Endothelial cell of umbilical vein (primary cell): ENCODE results near the gene TCF23. TPM values are rescaled to one million over a fixed set of nuclear protein-coding genes. Genes with fewer than 3 reads are reported as not detected.

Source experiments
- BruUV-seq: library from RNA; stranded (reverse); fragments of 400-500 nt; replicated peaks from 2 replicates; lab custom pipeline; 2021; lab: Mats Ljungman, UMichigan
- CTCF ChIA-PET: fragments of 300-600, 350-600 bp; sonication (Branson Sonifier 250); formaldehyde crosslinking; loops from one replicate; lab custom pipeline; 2021; ENCODE audit warnings: antibody characterized with exemption, inconsistent platforms; lab: Charles Lee
- POLR2A ChIA-PET: fragments of 300-600, 350-600 bp; sonication (Branson Sonifier 250); formaldehyde crosslinking; loops from one replicate; lab custom pipeline; 2021; ENCODE audit warnings: antibody characterized with exemption, inconsistent platforms; lab: Charles Lee
- DNase-seq: peaks from one replicate; pipeline ENCODE4 v3.0.0-alpha.2; 2011; ENCODE audit warnings: low read depth, low spot score
- FAIRE-seq: peaks from 2 replicates; lab custom pipeline; 2011; peaks lifted over from hg19 to GRCh38; lab: Jason Lieb, UNC
- H2AFZ ChIP-seq: 2 replicates; pipeline ENCODE4 v1.6.0; 2012; ENCODE audit warnings: low read depth, low read length, control low read depth, inconsistent platforms
- H3K27ac ChIP-seq: 2 replicates; pipeline ENCODE4 v1.5.1; 2011; ENCODE audit warnings: low read depth, mild to moderate bottlenecking, control low read depth, low read length, moderate library complexity; ENCODE audit not compliant: insufficient read depth
- H3K27me3 ChIP-seq, 2 experiments: 2 replicates each; pipeline versions ENCODE4 v1.6.0 to v1.6.1; 2011; ENCODE audit warnings: low read length in 2 of 2, mixed read lengths in 1 of 2; ENCODE audit not compliant: control insufficient read depth in 2 of 2, insufficient read depth in 2 of 2
- H3K36me3 ChIP-seq, 2 experiments: 2 replicates in 1 of 2; 3 replicates in 1 of 2; pipeline ENCODE4 v1.5.1; 2011; ENCODE audit warnings: low read length in 2 of 2, mild to moderate bottlenecking in 1 of 2, moderate library complexity in 1 of 2; ENCODE audit not compliant: control insufficient read depth in 2 of 2, insufficient read depth in 2 of 2; ENCODE audit errors: extremely low read depth in 1 of 2
- H3K4me1 ChIP-seq: 3 replicates; pipeline ENCODE4 v1.5.1; 2011; ENCODE audit warnings: mild to moderate bottlenecking, low read length; ENCODE audit not compliant: control insufficient read depth, insufficient read depth; ENCODE audit errors: extremely low read depth
- H3K4me2 ChIP-seq: 2 replicates; pipeline ENCODE4 v1.6.1; 2011; ENCODE audit warnings: low read length, control low read depth, mixed read lengths; ENCODE audit not compliant: insufficient read depth
- H3K4me3 ChIP-seq, 3 experiments: fragments of 200-600 bp in 1 of 3; sonication (generic), shearing (Covaris generic) in 1 of 3; replicated peaks in 1 of 3; 2 replicates each; pipeline ENCODE4 v1.5.1; 2011 to 2016; ENCODE audit warnings: control low read depth in 3 of 3, low read length in 3 of 3, mild to moderate bottlenecking in 2 of 3, inconsistent platforms in 1 of 3, low read depth in 1 of 3, moderate library complexity in 1 of 3; ENCODE audit not compliant: insufficient read depth in 1 of 3
- H3K79me2 ChIP-seq: 2 replicates; pipeline ENCODE4 v1.6.0; 2012; ENCODE audit warnings: low read length, inconsistent platforms; ENCODE audit not compliant: control insufficient read depth, insufficient read depth
- H3K9ac ChIP-seq: replicated peaks from 2 replicates; pipeline ENCODE3; 2011; ENCODE audit warnings: low read length, control low read depth; ENCODE audit not compliant: insufficient read depth; ENCODE audit errors: extremely low read depth
- H3K9me1 ChIP-seq: replicated peaks from 3 replicates; pipeline ENCODE4 v1.6.0; 2011; ENCODE audit warnings: mild to moderate bottlenecking, low read length; ENCODE audit not compliant: control insufficient read depth, insufficient read depth; ENCODE audit errors: extremely low read depth
- H3K9me3 ChIP-seq: replicated peaks from 2 replicates; pipeline ENCODE4 v1.5.1; 2012; ENCODE audit warnings: low read length, inconsistent platforms; ENCODE audit not compliant: control insufficient read depth, insufficient read depth
- H4K20me1 ChIP-seq: replicated peaks from 2 replicates; pipeline ENCODE3; 2011; ENCODE audit warnings: mild to moderate bottlenecking, low read length; ENCODE audit not compliant: control insufficient read depth, insufficient read depth; ENCODE audit errors: extremely low read depth
- CTCF ChIP-seq, 2 donors: IDR thresholded peaks; 1 replicate in 1 of 2; 2 replicates in 1 of 2; pipeline ENCODE4 v1.5.1; 2011; ENCODE audit warnings: low read length in 2 of 2, mild to moderate bottlenecking in 2 of 2, moderate library complexity in 2 of 2, control low read depth in 1 of 2, inconsistent platforms in 1 of 2, low read depth in 1 of 2; ENCODE audit not compliant: insufficient read depth in 1 of 2; ENCODE audit errors: extremely low read depth in 1 of 2
- EZH2 ChIP-seq: IDR thresholded peaks from 2 replicates; pipeline ENCODE4 v1.6.1; 2012; ENCODE audit warnings: borderline replicate concordance, low read depth, mild to moderate bottlenecking, moderate library complexity, low read length, inconsistent platforms; ENCODE audit not compliant: severe bottlenecking
- FOS ChIP-seq: IDR thresholded peaks from 2 replicates; pipeline ENCODE4 v1.6.1; 2011; ENCODE audit warnings: mild to moderate bottlenecking, low read length, moderate library complexity, borderline replicate concordance; ENCODE audit not compliant: insufficient read depth
- GATA2 ChIP-seq: IDR thresholded peaks from 2 replicates; pipeline ENCODE4 v1.7.0; 2011; ENCODE audit warnings: low read depth, mild to moderate bottlenecking, moderate library complexity, mixed read lengths, low read length; ENCODE audit not compliant: insufficient read length, insufficient read depth
- JUN ChIP-seq: IDR thresholded peaks from 2 replicates; pipeline ENCODE4 v1.6.1; 2011; ENCODE audit warnings: borderline replicate concordance, low read depth; ENCODE audit not compliant: insufficient read length, insufficient read depth
- MAX ChIP-seq: IDR thresholded peaks from 2 replicates; pipeline ENCODE4 v1.6.1; 2011; ENCODE audit not compliant: insufficient read depth, insufficient read length
- MYC ChIP-seq: IDR thresholded peaks from one replicate; pipeline ENCODE4 v1.6.1; 2011; ENCODE audit warnings: mild to moderate bottlenecking, low read depth, low read length
- POLR2A ChIP-seq: IDR thresholded peaks from 2 replicates; pipeline ENCODE4 v1.6.1; 2012; ENCODE audit warnings: low read depth, mild to moderate bottlenecking, control low read depth, low read length
- POLR2AphosphoS5 ChIP-seq: IDR thresholded peaks from 2 replicates; pipeline ENCODE4 v1.6.1; 2012; ENCODE audit warnings: low read depth, mild to moderate bottlenecking, control low read depth, low read length, moderate library complexity; ENCODE audit not compliant: insufficient read depth
- dilution Hi-C: fragments of 300-500 bp; cut with MboI; formaldehyde crosslinking; loops from one replicate; pipeline ENCODE4 v1.15.0; 2019; ENCODE audit warnings: low sequenced_read_pairs; ENCODE audit not compliant: extremely low pct_ligation_motif_present
- intact Hi-C: fragments of 100-400 bp; cut with micrococcal nuclease; formaldehyde crosslinking; loops from one replicate; pipeline ENCODE4 v1.10.0; 2022
- polyA plus RNA-seq, 4 experiments: library from polyadenylated mRNA; depleted of rRNA in 3 of 4; stranded (reverse) in 3 of 4; unstranded in 1 of 4; fragments of >200 nt; gene quantifications; 2 replicates each; pipeline versions ENCODE4 v1.2.1 to v1.2.3, GENCODE V29; 2011 to 2012; ENCODE audit warnings: missing spikeins in 1 of 4
- total RNA-seq: library from RNA; stranded (reverse); gene quantifications from 2 replicates; pipeline ENCODE4 v1.2.3, GENCODE V29; 2021

Gene TCF23
- total and polyA plus RNA-seq, 2 donors (not counting 3 experiments of a cell fraction or from before 2014, with no cell fraction given), result not detected

GRCh38 chr2:27099334-27099955 is 49.4 kb upstream of the TCF23 start:
- Histone ChIP-seq H4K20me1 (no peaks in the 10 kb centered on the region), H3K4me3 (no peak overlapping the region), H2AFZ (no peak overlapping the region), H3K27me3 (no peaks in the 10 kb centered on the region), H3K4me1 (no peaks in the 10 kb centered on the region), H3K79me2 (no peaks in the 10 kb centered on the region), H3K9me3 (no peaks in the 10 kb centered on the region), H3K36me3 (no peaks in the 10 kb centered on the region), H3K9me1 (no peaks in the 10 kb centered on the region), H3K4me2 (no peak overlapping the region), H3K9ac (no peak overlapping the region), H3K27ac (no peak overlapping the region)
- ChIA-PET POLR2A (no interaction called here), CTCF (interaction anchor here (1.2 to 8.2 kb wide), 8 partner anchors 8 to 203 kb away, joined by 3 to 152 read pairs (median 9); partner anchors contain the start of gene PREB)
- no TSS peak for BruUV-seq
- intact Hi-C loops (loop anchor here (5.0 kb wide), 2 partner anchors 73 to 258 kb away; partner anchors contain the start of gene GTF3C2), dilution Hi-C loops (no loop called here)
- DNase-seq (no peak), FAIRE-seq (no peak)
- no peak for TF ChIP-seq POLR2A
- TF ChIP-seq FOS, result no peak
- TF ChIP-seq MAX, result no peak
- TF ChIP-seq GATA2, result no peak
- no peak for TF ChIP-seq MYC
- TF ChIP-seq EZH2, result no peak
- no peak for TF ChIP-seq CTCF (IDR thresholded peaks at IDR 0.05; ENCODE audit: extremely low read depth in 1 of 2, insufficient read depth in 1 of 2, low read depth in 1 of 2, low read length in 2 of 2)
- TF ChIP-seq JUN, result no peak
- TF ChIP-seq POLR2AphosphoS5, result no peak
